Rectal smooth muscle tissue (tissue), 1 donor: ENCODE results near the gene SLC16A8.

Experiments used
- H3K27ac ChIP-seq: one replicate; pipeline ENCODE4 v1.7.0; 2013; ENCODE audit warnings: low read depth, low read length, inconsistent platforms
- H3K27me3 ChIP-seq: one replicate; pipeline ENCODE4 v1.7.0; 2013; ENCODE audit warnings: low read length; ENCODE audit not compliant: control insufficient read depth, insufficient read depth
- H3K36me3 ChIP-seq: one replicate; pipeline ENCODE4 v1.7.0; 2013; ENCODE audit warnings: low read length; ENCODE audit not compliant: control insufficient read depth, insufficient read depth
- H3K4me1 ChIP-seq: one replicate; pipeline ENCODE4 v1.7.0; 2013; ENCODE audit warnings: low read length; ENCODE audit not compliant: control insufficient read depth, insufficient read depth
- H3K4me3 ChIP-seq: one replicate; pipeline ENCODE4 v1.7.0; 2013; ENCODE audit warnings: low read length
- H3K9ac ChIP-seq: one replicate; pipeline ENCODE4 v1.7.0; 2013; ENCODE audit warnings: low read length

The SLC16A8 gene

GRCh38 chr22:38109371-38110001, 25.5 kb upstream of the SLC16A8 start:
- Histone ChIP-seq H3K27me3 (no peaks in the 10 kb centered on the region), H3K4me1 (no peaks in the 10 kb centered on the region), H3K9ac (no peak overlapping the region), H3K36me3 (no peaks in the 10 kb centered on the region), H3K4me3 (no peak overlapping the region), H3K27ac (no peak overlapping the region)

- H3K27ac ChIP-seq: no peak overlapping the region
- H3K4me1 ChIP-seq: no peaks in the 10 kb centered on the region
- no peak overlapping the region for H3K4me3 ChIP-seq
- H3K27me3 ChIP-seq: no peaks in the 10 kb centered on the region
- H3K36me3 ChIP-seq: no peaks in the 10 kb centered on the region
- H3K9ac ChIP-seq: no peak overlapping the region
These were observed 24.8 kb upstream of the SLC16A8 start for GRCh38 chr22:38108561-38109319.

- H3K4me1 ChIP-seq: no peaks in the 10 kb centered on the region
- H3K27ac ChIP-seq: no peak overlapping the region
- no peak overlapping the region for H3K4me3 ChIP-seq
- no peaks in the 10 kb centered on the region for H3K36me3 ChIP-seq
- no peaks in the 10 kb centered on the region for H3K27me3 ChIP-seq
- H3K9ac ChIP-seq: no peak overlapping the region
These were observed 23.9 kb upstream of the SLC16A8 start for GRCh38 chr22:38107692-38108515.

GRCh38 chr22:38106814-38107578, 23.0 kb upstream of the SLC16A8 start:
- H3K27ac ChIP-seq: no peak overlapping the region
- no peaks in the 10 kb centered on the region for H3K36me3 ChIP-seq
- no peaks in the 10 kb centered on the region for H3K4me1 ChIP-seq
- H3K27me3 ChIP-seq: no peaks in the 10 kb centered on the region
- no peak overlapping the region for H3K4me3 ChIP-seq
- no peak overlapping the region for H3K9ac ChIP-seq

DNA sequence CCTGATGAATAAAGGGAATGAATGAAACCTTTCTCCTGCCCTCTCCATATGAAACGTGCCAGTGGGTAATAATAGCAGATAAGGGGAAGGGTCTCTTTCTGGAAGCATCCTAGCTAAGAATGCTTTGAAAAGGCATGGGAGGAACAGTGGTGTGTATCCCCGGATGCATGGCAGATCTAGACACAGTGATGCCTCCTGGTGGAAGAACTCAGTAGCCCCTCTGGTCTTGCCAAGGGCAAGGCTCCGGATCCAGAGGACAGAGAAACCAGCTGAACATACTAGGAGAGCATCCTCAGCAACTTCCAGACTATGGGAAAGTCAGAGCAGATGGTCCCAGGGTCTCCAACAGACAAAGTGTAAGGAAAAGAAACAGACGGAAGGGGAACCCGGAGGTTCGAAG, 20.1 kb upstream of the SLC16A8 start:
- Histone ChIP-seq H3K36me3 (no peaks in the 10 kb centered on the region), H3K27me3 (no peaks in the 10 kb centered on the region)

GRCh38 chr22:38103641-38104040, 19.7 kb upstream of the SLC16A8 start:
- Histone ChIP-seq H3K27me3 (no peaks in the 10 kb centered on the region), H3K27ac (no peak overlapping the region), H3K9ac (no peak overlapping the region), H3K4me1 (no peaks in the 10 kb centered on the region), H3K36me3 (peaks cover 4% of the 10 kb centered on the region), H3K4me3 (no peak overlapping the region)

More for the DNA sequence above, 20.1 kb upstream of the SLC16A8 start:
- Histone ChIP-seq H3K9ac (no peak overlapping the region), H3K4me3 (no peak overlapping the region), H3K4me1 (no peaks in the 10 kb centered on the region), H3K27ac (no peak overlapping the region)

GRCh38 chr22:38098410-38099249, 14.6 kb upstream of the SLC16A8 start:
- H3K27ac ChIP-seq: no peak overlapping the region
- no peaks in the 10 kb centered on the region for H3K4me1 ChIP-seq
- peak overlapping the region; percentile 13 for H3K9ac ChIP-seq
- H3K36me3 ChIP-seq: peaks cover 4% of the 10 kb centered on the region
- H3K4me3 ChIP-seq: no peak overlapping the region
- H3K27me3 ChIP-seq: no peaks in the 10 kb centered on the region

DNA sequence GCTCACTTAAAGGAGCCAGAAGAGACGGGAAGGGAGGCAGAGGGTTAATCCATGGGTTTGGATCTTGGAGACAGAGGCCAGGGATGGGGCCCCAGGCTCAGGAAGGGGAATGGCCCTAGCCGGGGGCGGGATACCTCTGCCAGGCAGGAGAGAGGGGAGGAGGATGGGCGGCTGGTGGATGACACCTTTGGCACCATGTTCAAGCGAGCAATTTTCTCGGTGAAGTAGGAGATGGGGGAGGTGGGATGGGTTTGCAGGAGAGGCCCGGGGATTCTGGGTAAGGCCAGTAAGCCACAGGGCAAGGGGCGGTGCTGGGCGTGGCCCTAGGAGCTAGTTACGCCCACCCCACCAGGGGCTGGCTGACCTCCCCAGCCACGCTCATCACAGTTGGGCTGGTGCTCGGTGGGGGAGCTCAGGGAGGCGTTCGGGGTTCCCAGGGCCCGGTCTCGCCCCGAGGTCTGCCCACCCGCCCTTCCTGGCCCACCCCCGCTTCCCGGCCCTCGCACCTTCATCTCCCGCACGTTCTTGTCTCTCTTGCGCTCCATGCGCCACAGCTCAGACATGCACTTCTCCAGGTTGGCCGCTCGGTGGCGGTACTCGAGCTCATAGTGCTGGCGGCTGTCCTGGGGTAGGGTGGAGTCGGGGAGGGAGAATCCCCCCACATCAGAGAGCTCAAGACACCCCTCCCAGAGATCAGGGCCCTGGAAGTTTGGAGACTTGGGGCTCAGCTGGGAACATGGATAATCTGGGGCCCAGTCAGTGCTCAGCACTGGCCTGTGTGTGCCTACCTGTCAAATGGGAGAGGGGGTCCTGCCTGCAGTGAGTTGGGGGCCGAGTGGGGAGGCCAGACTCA, 13.8 kb upstream of the SLC16A8 start:
- Histone ChIP-seq H3K27me3 (no peaks in the 10 kb centered on the region), H3K36me3 (peaks cover 4% of the 10 kb centered on the region), H3K27ac (no peak overlapping the region), H3K9ac (no peak overlapping the region), H3K4me3 (no peak overlapping the region), H3K4me1 (no peaks in the 10 kb centered on the region)

- no peaks in the 10 kb centered on the region for H3K27me3 ChIP-seq
- no peaks in the 10 kb centered on the region for H3K4me1 ChIP-seq
- H3K9ac ChIP-seq: no peak overlapping the region
- no peak overlapping the region for H3K27ac ChIP-seq
- peaks cover 4% of the 10 kb centered on the region for H3K36me3 ChIP-seq
- no peak overlapping the region for H3K4me3 ChIP-seq
These were observed 13.1 kb upstream of the SLC16A8 start for GRCh38 chr22:38097058-38097457.

- no peak overlapping the region for H3K27ac ChIP-seq
These were observed 5.5 kb upstream of the SLC16A8 start for GRCh38 chr22:38089474-38089851.

More at GRCh38 chr22:38089474-38089851, 5.5 kb upstream of the SLC16A8 start:
- H3K4me1 ChIP-seq: no peaks in the 10 kb centered on the region
- H3K36me3 ChIP-seq: no peaks in the 10 kb centered on the region
- H3K4me3 ChIP-seq: no peak overlapping the region
- H3K27me3 ChIP-seq: peaks cover 2% of the 10 kb centered on the region
- no peak overlapping the region for H3K9ac ChIP-seq
